IgD-negative memory B cell (primary cell): ENCODE measurements around the gene CADM1. TPM values are rescaled to one million over a fixed set of nuclear protein-coding genes. Genes with fewer than 3 reads are reported as not detected.

Experiments used
- H3K27ac Mint-ChIP-seq, 3 donors: one replicate each; pipeline ENCODE4 v1.8.0; 2020 to 2022; ENCODE audit warnings: mild to moderate bottlenecking in 3 of 3, mixed read lengths in 3 of 3, moderate library complexity in 1 of 3
- H3K27me3 Mint-ChIP-seq: one replicate; pipeline ENCODE4 v1.8.0; 2021; ENCODE audit warnings: mixed read lengths
- H3K36me3 Mint-ChIP-seq: one replicate; pipeline ENCODE4 v1.8.0; 2020; ENCODE audit warnings: mild to moderate bottlenecking, mixed read lengths
- H3K4me1 Mint-ChIP-seq, 3 donors: one replicate each; pipeline ENCODE4 v1.8.0; 2020 to 2022; ENCODE audit warnings: mixed read lengths in 3 of 3, mild to moderate bottlenecking in 1 of 3
- H3K4me3 Mint-ChIP-seq, 4 donors: one replicate each; pipeline ENCODE4 v1.8.0; 2020 to 2022; ENCODE audit warnings: mild to moderate bottlenecking in 4 of 4, mixed read lengths in 4 of 4, moderate library complexity in 3 of 4
- H3K9me3 Mint-ChIP-seq, 3 donors: one replicate each; pipeline ENCODE4 v1.8.0; 2020 to 2021; ENCODE audit warnings: mixed read lengths in 3 of 3, mild to moderate bottlenecking in 1 of 3
- polyA plus RNA-seq: library from polyadenylated mRNA; unstranded; fragments of 300-500 nt; fragmentation: Illumina TruSeq; gene quantifications from one replicate; pipeline ENCODE4 v1.2.3, GENCODE V29; 2021

Gene CADM1
- polyA plus RNA-seq, 1 donor from 2014 or later: 2.0 TPM

- H3K9me3 Mint-ChIP-seq: no peaks in the 10 kb centered on the region
- H3K4me1 Mint-ChIP-seq: no peaks in the 10 kb centered on the region
- H3K27me3 Mint-ChIP-seq: peaks cover 4% of the 10 kb centered on the region
- no peaks in the 10 kb centered on the region for H3K36me3 Mint-ChIP-seq
- H3K4me3 Mint-ChIP-seq: no peak overlapping the region
- H3K27ac Mint-ChIP-seq: no peak overlapping the region
Observed at GRCh38 chr11:115334932-115335788, 169.1 kb downstream of the CADM1 start.

- H3K36me3 Mint-ChIP-seq: no peaks in the 10 kb centered on the region
- no peak overlapping the region for H3K27ac Mint-ChIP-seq
- H3K9me3 Mint-ChIP-seq: no peaks in the 10 kb centered on the region
Observed at GRCh38 chr11:115333949-115334348, 170.3 kb downstream of the CADM1 start.

GRCh38 chr11:115333121-115333520 is 171.1 kb downstream of the CADM1 start:
- no peaks in the 10 kb centered on the region for H3K4me1 Mint-ChIP-seq
- no peak overlapping the region for H3K27ac Mint-ChIP-seq
- no peak overlapping the region for H3K4me3 Mint-ChIP-seq
- H3K36me3 Mint-ChIP-seq: no peaks in the 10 kb centered on the region
- no peaks in the 10 kb centered on the region for H3K9me3 Mint-ChIP-seq
- H3K27me3 Mint-ChIP-seq: peaks cover 4% of the 10 kb centered on the region

More at GRCh38 chr11:115333949-115334348, 170.3 kb downstream of the CADM1 start:
- no peak overlapping the region for H3K4me3 Mint-ChIP-seq
- peaks cover 4% of the 10 kb centered on the region for H3K27me3 Mint-ChIP-seq
- no peaks in the 10 kb centered on the region for H3K4me1 Mint-ChIP-seq

GRCh38 chr11:115330684-115331482 is 173.3 kb downstream of the CADM1 start:
- no peak overlapping the region for H3K4me3 Mint-ChIP-seq

GRCh38 chr11:115326526-115326925 is 177.7 kb downstream of the CADM1 start:
- Mint-ChIP-seq H3K27me3 (peaks cover 2% of the 10 kb centered on the region), H3K36me3 (no peaks in the 10 kb centered on the region), H3K4me3 (no peak overlapping the region)

More at GRCh38 chr11:115330684-115331482, 173.3 kb downstream of the CADM1 start:
- Mint-ChIP-seq H3K36me3 (no peaks in the 10 kb centered on the region), H3K27me3 (peaks cover 5% of the 10 kb centered on the region), H3K27ac (no peak overlapping the region), H3K4me1 (no peaks in the 10 kb centered on the region), H3K9me3 (no peaks in the 10 kb centered on the region)

GRCh38 chr11:115325523-115325922 is 178.7 kb downstream of the CADM1 start:
- H3K27me3 Mint-ChIP-seq: peaks cover 2% of the 10 kb centered on the region
- H3K36me3 Mint-ChIP-seq: no peaks in the 10 kb centered on the region
- H3K27ac Mint-ChIP-seq: no peak overlapping the region
- no peak overlapping the region for H3K4me3 Mint-ChIP-seq
- H3K4me1 Mint-ChIP-seq: peaks cover 0 to 5% (median 4%) of the 10 kb centered on the region in 3 donors
- H3K9me3 Mint-ChIP-seq: no peaks in the 10 kb centered on the region

More at GRCh38 chr11:115326526-115326925, 177.7 kb downstream of the CADM1 start:
- H3K27ac Mint-ChIP-seq: no peak overlapping the region
- no peaks in the 10 kb centered on the region for H3K9me3 Mint-ChIP-seq
- peaks cover 0 to 5% (median 4%) of the 10 kb centered on the region in 3 donors for H3K4me1 Mint-ChIP-seq

GRCh38 chr11:115324581-115325432 is 179.4 kb downstream of the CADM1 start:
- no peaks in the 10 kb centered on the region for H3K36me3 Mint-ChIP-seq
- H3K27me3 Mint-ChIP-seq: peaks cover 2% of the 10 kb centered on the region
- no peak overlapping the region for H3K27ac Mint-ChIP-seq
- H3K4me1 Mint-ChIP-seq: peaks cover 0 to 5% (median 4%) of the 10 kb centered on the region in 3 donors
- no peak overlapping the region for H3K4me3 Mint-ChIP-seq
- H3K9me3 Mint-ChIP-seq: no peaks in the 10 kb centered on the region

- Mint-ChIP-seq H3K27ac (no peak overlapping the region), H3K4me1 (peaks cover 0 to 5% (median 4%) of the 10 kb centered on the region in 3 donors), H3K27me3 (peaks cover 2% of the 10 kb centered on the region)
Observed at GRCh38 chr11:115322553-115323203, 181.5 kb downstream of the CADM1 start.

GRCh38 chr11:115321605-115322289 is 182.5 kb downstream of the CADM1 start:
- Mint-ChIP-seq H3K27ac (no peak overlapping the region), H3K4me3 (no peak overlapping the region), H3K36me3 (no peaks in the 10 kb centered on the region), H3K27me3 (no peaks in the 10 kb centered on the region), H3K9me3 (no peaks in the 10 kb centered on the region), H3K4me1 (peaks cover 0 to 5% (median 4%) of the 10 kb centered on the region in 3 donors)

More at GRCh38 chr11:115322553-115323203, 181.5 kb downstream of the CADM1 start:
- H3K9me3 Mint-ChIP-seq: no peaks in the 10 kb centered on the region
- no peaks in the 10 kb centered on the region for H3K36me3 Mint-ChIP-seq
- no peak overlapping the region for H3K4me3 Mint-ChIP-seq

GRCh38 chr11:115317277-115318185 is 186.7 kb downstream of the CADM1 start:
- H3K36me3 Mint-ChIP-seq: no peaks in the 10 kb centered on the region
- no peak overlapping the region for H3K27ac Mint-ChIP-seq

GRCh38 chr11:115316696-115317095 is 187.5 kb downstream of the CADM1 start:
- Mint-ChIP-seq H3K9me3 (no peaks in the 10 kb centered on the region), H3K36me3 (no peaks in the 10 kb centered on the region), H3K27ac (no peak overlapping the region), H3K4me1 (no peaks in the 10 kb centered on the region), H3K4me3 (no peak overlapping the region), H3K27me3 (peaks cover 3% of the 10 kb centered on the region)

More at GRCh38 chr11:115317277-115318185, 186.7 kb downstream of the CADM1 start:
- Mint-ChIP-seq H3K9me3 (no peaks in the 10 kb centered on the region), H3K4me1 (no peaks in the 10 kb centered on the region), H3K27me3 (peaks cover 3% of the 10 kb centered on the region), H3K4me3 (no peak overlapping the region)

GRCh38 chr11:115314330-115314920 is 189.8 kb downstream of the CADM1 start:
- H3K27ac Mint-ChIP-seq: no peak overlapping the region
- H3K27me3 Mint-ChIP-seq: peaks cover 3% of the 10 kb centered on the region
- H3K36me3 Mint-ChIP-seq: no peaks in the 10 kb centered on the region
- H3K9me3 Mint-ChIP-seq: no peaks in the 10 kb centered on the region
- no peak overlapping the region for H3K4me3 Mint-ChIP-seq
- H3K4me1 Mint-ChIP-seq: no peaks in the 10 kb centered on the region
